GM21528 (cell line): Measurements from ENCODE around the gene ADCY2.
"Not testable (repeated sequence)": the region's sequence is repeated elsewhere in the genome, so short reads cannot be mapped to it uniquely, and the experiment has no call there.

Experiments
- ATAC-seq: cut with Tn5 transposase; IDR thresholded peaks from one replicate; pipeline ENCODE4 v1.9.1; 2021; ENCODE audit warnings: mild to moderate bottlenecking, moderate library complexity; ENCODE audit not compliant: unreplicated experiment, low FRiP score

ADCY2 gene

GRCh38 chr5:7394889-7395431 lies 978 bp upstream of the ADCY2 start:
- no peak for ATAC-seq

GRCh38 chr5:7395432-7395946 lies 449 bp upstream of the ADCY2 start:
- no peak for ATAC-seq

GRCh38 chr5:7396713-7397454 lies 946 bp downstream of the ADCY2 start:
- no peak for ATAC-seq

GRCh38 chr5:7397937-7398336 lies 2.0 kb downstream of the ADCY2 start:
- no peak for ATAC-seq

- no peak for ATAC-seq
Observed at GRCh38 chr5:7398596-7399280, 2.8 kb downstream of the ADCY2 start.

- ATAC-seq = no peak
Observed at GRCh38 chr5:7405277-7405676, 9.3 kb downstream of the ADCY2 start.

GRCh38 chr5:7410936-7411511 lies 15.1 kb downstream of the ADCY2 start:
- ATAC-seq = no peak

GRCh38 chr5:7412409-7412808 lies 16.5 kb downstream of the ADCY2 start:
- no peak for ATAC-seq

GRCh38 chr5:7415123-7415522 lies 19.2 kb downstream of the ADCY2 start:
- no peak for ATAC-seq

- no peak for ATAC-seq
Observed at GRCh38 chr5:7415587-7416535, 19.9 kb downstream of the ADCY2 start.

GRCh38 chr5:7418276-7418675 lies 22.3 kb downstream of the ADCY2 start:
- ATAC-seq = no peak

GRCh38 chr5:7419367-7419766 lies 23.4 kb downstream of the ADCY2 start:
- no peak for ATAC-seq

- ATAC-seq = no peak
Observed at GRCh38 chr5:7419846-7420245, 23.9 kb downstream of the ADCY2 start.

- ATAC-seq = no peak
Observed at GRCh38 chr5:7420510-7421280, 24.8 kb downstream of the ADCY2 start.

GRCh38 chr5:7422316-7423106 lies 26.6 kb downstream of the ADCY2 start:
- ATAC-seq = no peak

GRCh38 chr5:7423231-7423630 lies 27.3 kb downstream of the ADCY2 start:
- not testable (repeated sequence) for ATAC-seq

- no peak for ATAC-seq
Observed at GRCh38 chr5:7425830-7426229, 29.9 kb downstream of the ADCY2 start.

GRCh38 chr5:7426284-7426683 lies 30.3 kb downstream of the ADCY2 start:
- no peak for ATAC-seq

- no peak for ATAC-seq
Observed at GRCh38 chr5:7434914-7435313, 39.0 kb downstream of the ADCY2 start.
